ENCODE results near the gene NEURL1. TPM values are rescaled to one million over a fixed set of nuclear protein-coding genes. Genes with fewer than 3 reads are reported as not detected.

NEURL1 gene
- total and polyA plus RNA-seq, 3 experiments from 2014 or later: 0.69 to 1.6 (median 1.5) TPM

- Histone ChIP-seq H3K27me3 (ENCODE audit: insufficient read depth, low read length, poor library complexity, severe bottlenecking) (no peaks in the 10 kb centered on the region), H3K9me3 (ENCODE audit: low read length) (no peaks in the 10 kb centered on the region), H3K36me3 (ENCODE audit: insufficient read depth, low read length) (no peaks in the 10 kb centered on the region), H3K4me1 (ENCODE audit: insufficient read depth, low read length) (no peaks in the 10 kb centered on the region), H3K4me3 (ENCODE audit: low read length) (no peak overlapping the region), H3K27ac (ENCODE audit: low read depth, low read length) (no peak overlapping the region)
- ChIA-PET CTCF (no interaction called here), POLR2A (no interaction called here)
- H3K4me3 Mint-ChIP-seq: no peak overlapping the region
- H3K36me3 Mint-ChIP-seq: no peaks in the 10 kb centered on the region
- DNase-seq: no peak
- H3K27me3 Mint-ChIP-seq: peaks cover 10 to 13% of the 10 kb centered on the region in 2 donors
- no peak overlapping the region for H3K27ac Mint-ChIP-seq
- no peaks in the 10 kb centered on the region for H3K9me3 Mint-ChIP-seq
- no peaks in the 10 kb centered on the region for H3K4me1 Mint-ChIP-seq
Observed at GRCh38 chr10:103570844-103571655, 77.5 kb downstream of the NEURL1 start.

- Histone ChIP-seq H3K27me3 (ENCODE audit: insufficient read depth, low read length, poor library complexity, severe bottlenecking) (no peaks in the 10 kb centered on the region), H3K36me3 (ENCODE audit: insufficient read depth, low read length) (no peaks in the 10 kb centered on the region), H3K4me1 (ENCODE audit: insufficient read depth, low read length) (no peaks in the 10 kb centered on the region), H3K9me3 (ENCODE audit: low read length) (no peaks in the 10 kb centered on the region), H3K4me3 (ENCODE audit: low read length) (no peak overlapping the region), H3K27ac (ENCODE audit: low read depth, low read length) (no peak overlapping the region)
- Mint-ChIP-seq H3K9me3 (no peaks in the 10 kb centered on the region), H3K27me3 (peaks cover 10 to 13% of the 10 kb centered on the region in 2 donors), H3K4me1 (no peaks in the 10 kb centered on the region), H3K27ac (no peak overlapping the region), H3K36me3 (no peaks in the 10 kb centered on the region), H3K4me3 (no peak overlapping the region)
- ChIA-PET CTCF (no interaction called here), POLR2A (no interaction called here)
- DNase-seq: no peak
Observed at GRCh38 chr10:103571656-103571975, 78.1 kb downstream of the NEURL1 start.

DNA sequence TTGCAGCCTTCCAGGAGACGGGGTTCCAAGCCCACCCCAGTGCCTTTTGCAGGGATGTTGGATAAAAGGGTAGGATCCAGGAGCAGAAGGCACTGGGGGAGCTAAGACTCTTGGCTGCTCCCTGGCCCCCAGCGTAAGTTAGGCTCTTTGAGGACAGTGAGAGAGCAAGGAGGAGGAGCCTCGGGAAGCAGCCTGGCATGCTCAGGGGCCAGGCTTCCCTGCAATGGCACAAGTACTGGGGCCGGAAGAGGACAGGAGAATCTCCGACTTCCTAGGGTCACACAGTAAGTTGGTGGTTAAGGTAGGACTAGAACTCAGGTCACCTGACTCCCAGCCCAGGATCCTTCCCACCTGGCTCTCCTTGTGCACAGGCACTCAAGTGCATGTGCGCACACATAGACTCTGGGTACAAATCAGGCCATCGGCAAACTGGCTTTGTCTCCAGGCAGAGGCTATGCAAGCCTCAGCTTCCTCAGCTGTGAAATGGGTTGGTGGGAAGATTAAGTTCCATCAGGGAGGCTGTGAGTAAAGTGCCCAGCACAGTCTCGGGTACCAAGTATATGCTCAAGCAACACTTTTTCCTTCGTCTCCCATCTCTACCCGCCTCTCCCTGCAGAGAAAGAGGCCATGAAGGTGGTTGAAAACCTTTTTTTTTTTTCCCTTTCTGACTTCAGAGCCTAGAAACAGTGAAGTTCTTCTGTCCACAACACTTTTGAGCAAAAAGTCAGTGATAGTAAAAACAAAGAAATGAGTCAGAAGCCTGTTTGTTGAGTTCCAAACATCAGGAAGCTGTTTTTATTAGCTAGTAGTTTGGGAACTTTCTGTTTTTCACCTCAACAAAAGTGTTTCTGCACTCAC, 79.1 kb downstream of the NEURL1 start:
- no peak for DNase-seq
- ChIA-PET POLR2A (no interaction called here), CTCF (no interaction called here)
- H3K27ac ChIP-seq (ENCODE audit: low read depth, low read length): no peak overlapping the region
- H3K36me3 ChIP-seq (ENCODE audit: insufficient read depth, low read length): no peaks in the 10 kb centered on the region
- Mint-ChIP-seq H3K27me3 (peaks cover 10 to 13% of the 10 kb centered on the region in 2 donors), H3K36me3 (no peaks in the 10 kb centered on the region), H3K4me3 (no peak overlapping the region), H3K9me3 (no peaks in the 10 kb centered on the region), H3K4me1 (no peaks in the 10 kb centered on the region), H3K27ac (no peak overlapping the region)
- H3K4me3 ChIP-seq (ENCODE audit: low read length): no peak overlapping the region
- H3K4me1 ChIP-seq (ENCODE audit: insufficient read depth, low read length): no peaks in the 10 kb centered on the region
- H3K27me3 ChIP-seq (ENCODE audit: insufficient read depth, low read length, poor library complexity, severe bottlenecking): no peaks in the 10 kb centered on the region
- H3K9me3 ChIP-seq (ENCODE audit: low read length): no peaks in the 10 kb centered on the region

GRCh38 chr10:103573205-103573487, 79.6 kb downstream of the NEURL1 start:
- CTCF ChIA-PET: no interaction called here

DNA sequence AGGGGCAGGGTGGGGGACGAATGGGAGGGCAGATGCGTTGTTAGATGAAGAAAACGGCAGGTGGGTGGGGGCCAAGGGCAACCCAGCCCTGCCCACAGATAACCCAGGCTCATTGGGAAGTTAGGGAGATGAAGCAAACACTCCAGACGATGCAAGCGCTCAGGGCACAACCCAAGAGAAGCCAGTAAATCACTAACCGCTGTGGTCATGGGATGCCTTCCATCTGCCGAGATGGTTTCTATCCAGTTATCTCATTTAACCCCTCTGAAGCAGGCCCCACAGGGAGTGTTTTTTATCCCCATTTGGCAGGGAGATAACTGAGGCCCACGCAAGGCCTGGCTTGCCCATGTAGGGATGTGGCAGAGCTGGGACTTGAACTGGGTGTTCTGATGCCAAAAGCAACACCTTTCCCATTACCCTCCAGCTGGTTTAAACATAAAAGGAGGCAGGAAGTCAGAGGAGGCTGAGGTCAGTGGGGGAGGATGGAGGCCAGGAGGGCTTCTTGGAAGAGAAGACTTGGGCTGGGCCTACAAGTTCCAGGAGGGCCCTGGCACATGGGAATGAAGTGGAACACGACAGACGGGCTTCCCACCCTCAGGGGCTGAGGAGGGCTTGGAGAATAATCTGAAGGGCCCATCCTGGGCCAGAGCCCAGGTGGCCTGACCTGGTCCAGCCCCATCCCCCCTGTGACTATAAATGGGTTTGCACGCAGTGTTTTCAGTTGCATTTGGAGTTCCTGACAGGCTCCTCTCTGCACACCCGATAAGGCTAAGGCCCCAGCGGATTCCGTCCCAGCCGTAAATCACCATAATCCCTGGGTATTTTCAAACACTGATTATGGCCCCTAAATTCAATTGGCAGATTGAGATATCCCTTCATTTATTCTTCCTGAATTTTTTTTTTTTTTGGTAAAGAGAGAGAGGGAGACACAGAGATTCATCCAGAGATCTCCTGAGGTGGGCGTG, 80.9 kb downstream of the NEURL1 start:
- Mint-ChIP-seq H3K27ac (no peak overlapping the region), H3K4me1 (no peaks in the 10 kb centered on the region), H3K36me3 (no peaks in the 10 kb centered on the region), H3K9me3 (no peaks in the 10 kb centered on the region), H3K27me3 (peaks cover 10 to 13% of the 10 kb centered on the region in 2 donors), H3K4me3 (no peak overlapping the region)
- Histone ChIP-seq H3K27ac (ENCODE audit: low read depth, low read length) (no peak overlapping the region), H3K27me3 (ENCODE audit: insufficient read depth, low read length, poor library complexity, severe bottlenecking) (no peaks in the 10 kb centered on the region), H3K9me3 (ENCODE audit: low read length) (no peaks in the 10 kb centered on the region), H3K4me3 (ENCODE audit: low read length) (no peak overlapping the region), H3K36me3 (ENCODE audit: insufficient read depth, low read length) (no peaks in the 10 kb centered on the region), H3K4me1 (ENCODE audit: insufficient read depth, low read length) (no peaks in the 10 kb centered on the region)
- ChIA-PET POLR2A (no interaction called here), CTCF (no interaction called here)
- DNase-seq: no peak

More at GRCh38 chr10:103573205-103573487, 79.6 kb downstream of the NEURL1 start:
- Mint-ChIP-seq H3K27ac (no peak overlapping the region), H3K4me1 (no peaks in the 10 kb centered on the region), H3K36me3 (no peaks in the 10 kb centered on the region), H3K4me3 (no peak overlapping the region), H3K27me3 (peaks cover 10 to 13% of the 10 kb centered on the region in 2 donors), H3K9me3 (no peaks in the 10 kb centered on the region)
- DNase-seq: no peak
- no peaks in the 10 kb centered on the region for H3K36me3 ChIP-seq (ENCODE audit: insufficient read depth, low read length)
- H3K27ac ChIP-seq (ENCODE audit: low read depth, low read length): no peak overlapping the region
- no peaks in the 10 kb centered on the region for H3K9me3 ChIP-seq (ENCODE audit: low read length)
- H3K4me3 ChIP-seq (ENCODE audit: low read length): no peak overlapping the region
- H3K4me1 ChIP-seq (ENCODE audit: insufficient read depth, low read length): no peaks in the 10 kb centered on the region
- H3K27me3 ChIP-seq (ENCODE audit: insufficient read depth, low read length, poor library complexity, severe bottlenecking): no peaks in the 10 kb centered on the region
- POLR2A ChIA-PET: no interaction called here

GRCh38 chr10:103575416-103576075, 82.0 kb downstream of the NEURL1 start:
- H3K4me3 Mint-ChIP-seq: no peak overlapping the region
- H3K9me3 Mint-ChIP-seq: no peaks in the 10 kb centered on the region
- H3K4me3 ChIP-seq (ENCODE audit: low read length): no peak overlapping the region
- no peaks in the 10 kb centered on the region for H3K36me3 Mint-ChIP-seq
- H3K36me3 ChIP-seq (ENCODE audit: insufficient read depth, low read length): no peaks in the 10 kb centered on the region
- peaks cover 10 to 13% of the 10 kb centered on the region in 2 donors for H3K27me3 Mint-ChIP-seq
- H3K27ac ChIP-seq (ENCODE audit: low read depth, low read length): no peak overlapping the region
- no peaks in the 10 kb centered on the region for H3K27me3 ChIP-seq (ENCODE audit: insufficient read depth, low read length, poor library complexity, severe bottlenecking)
- DNase-seq: no peak
- H3K27ac Mint-ChIP-seq: no peak overlapping the region
- CTCF ChIA-PET: no interaction called here
- no peaks in the 10 kb centered on the region for H3K4me1 ChIP-seq (ENCODE audit: insufficient read depth, low read length)
- no peaks in the 10 kb centered on the region for H3K4me1 Mint-ChIP-seq
- no peaks in the 10 kb centered on the region for H3K9me3 ChIP-seq (ENCODE audit: low read length)
- POLR2A ChIA-PET: no interaction called here

GRCh38 chr10:103576076-103576471, 82.6 kb downstream of the NEURL1 start:
- Histone ChIP-seq H3K36me3 (ENCODE audit: insufficient read depth, low read length) (no peaks in the 10 kb centered on the region), H3K4me3 (ENCODE audit: low read length) (no peak overlapping the region), H3K4me1 (ENCODE audit: insufficient read depth, low read length) (no peaks in the 10 kb centered on the region), H3K9me3 (ENCODE audit: low read length) (no peaks in the 10 kb centered on the region), H3K27ac (ENCODE audit: low read depth, low read length) (no peak overlapping the region), H3K27me3 (ENCODE audit: insufficient read depth, low read length, poor library complexity, severe bottlenecking) (no peaks in the 10 kb centered on the region)
- no peak for DNase-seq
- H3K27me3 Mint-ChIP-seq: peaks cover 10 to 13% of the 10 kb centered on the region in 2 donors
- POLR2A ChIA-PET: no interaction called here
- H3K36me3 Mint-ChIP-seq: no peaks in the 10 kb centered on the region
- H3K4me1 Mint-ChIP-seq: no peaks in the 10 kb centered on the region
- H3K9me3 Mint-ChIP-seq: no peaks in the 10 kb centered on the region
- no peak overlapping the region for H3K27ac Mint-ChIP-seq
- no peak overlapping the region for H3K4me3 Mint-ChIP-seq
- CTCF ChIA-PET: no interaction called here

Data from CD8-positive, alpha-beta memory T cell (primary cell).